Measurements from ENCODE around the gene RAB11FIP4. TPM values are rescaled to one million over a fixed set of nuclear protein-coding genes. Genes with fewer than 3 reads are reported as not detected.

RAB11FIP4 gene
- polyA plus RNA-seq, 5 donors, result 5.9 to 8.4 (median 7.1) TPM

DNA sequence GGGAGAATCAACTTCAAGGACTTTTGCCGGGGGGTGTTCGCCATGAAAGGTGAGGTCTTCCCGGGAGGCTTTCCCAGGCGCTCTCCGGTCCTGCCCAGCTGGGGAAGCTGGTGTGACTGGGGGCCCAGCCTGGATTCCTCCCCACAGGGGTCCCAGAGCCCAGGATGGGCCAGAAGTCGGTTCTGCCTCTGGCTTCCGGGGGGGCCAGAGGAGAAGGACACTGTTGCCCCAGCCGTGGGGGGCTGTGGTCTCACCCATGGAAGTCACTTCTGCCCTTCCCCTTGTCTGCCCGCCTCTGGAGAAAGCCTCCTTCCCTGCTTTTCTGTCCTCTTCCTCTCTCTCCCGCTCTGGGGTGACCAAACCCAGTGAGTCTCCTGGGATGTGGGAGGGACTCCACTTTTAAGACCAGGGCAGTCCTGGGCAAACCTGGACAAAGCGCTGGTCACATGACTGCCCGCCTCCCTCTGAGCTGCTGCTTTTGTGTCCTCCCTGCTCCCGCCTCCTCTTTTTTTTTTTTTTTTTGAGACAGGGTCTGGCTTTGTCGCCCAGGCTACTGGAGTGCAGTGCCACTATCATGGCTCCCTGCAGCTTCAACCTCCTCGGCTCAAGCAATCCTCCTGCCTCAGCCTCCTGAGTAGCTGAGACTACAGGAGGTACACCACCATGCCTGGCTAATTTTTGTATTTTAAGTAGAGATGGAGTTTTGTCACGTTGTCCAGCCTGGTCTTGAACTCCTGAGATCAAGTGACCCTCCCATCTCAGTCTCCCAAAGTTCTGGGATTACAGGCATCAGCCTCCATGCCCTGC lies 40.6 kb downstream of the RAB11FIP4 start:
- no peak for DNase-seq

GRCh38 chr17:31433091-31433790 lies 41.8 kb downstream of the RAB11FIP4 start:
- no peak for DNase-seq

- no peak for DNase-seq
Observed at GRCh38 chr17:31433811-31434726, 42.6 kb downstream of the RAB11FIP4 start.

GRCh38 chr17:31434727-31435050 lies 43.2 kb downstream of the RAB11FIP4 start:
- DNase-seq, result no peak

DNA sequence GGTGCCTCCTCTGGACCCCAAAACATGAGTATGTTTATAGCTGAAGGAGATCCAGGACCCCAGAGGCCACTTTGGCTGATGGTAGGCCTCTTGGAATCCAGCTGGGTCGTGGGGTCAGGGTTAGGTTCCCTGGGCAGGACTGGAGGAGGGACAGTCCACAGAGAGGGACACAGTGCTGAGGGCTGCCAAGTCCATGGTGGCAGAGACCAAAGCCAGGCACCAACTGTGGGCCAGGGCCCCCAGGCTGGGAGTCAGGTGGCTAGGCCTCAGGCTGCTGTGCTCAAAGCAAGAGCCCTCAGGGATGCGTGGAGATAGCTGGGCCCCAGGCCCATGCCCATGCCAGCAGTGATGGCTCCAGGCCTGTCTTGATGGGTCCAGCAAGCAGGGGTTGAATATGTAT lies 44.1 kb downstream of the RAB11FIP4 start:
- DNase-seq, result no peak

GRCh38 chr17:31437720-31438400 lies 46.4 kb downstream of the RAB11FIP4 start:
- no peak for DNase-seq

DNA sequence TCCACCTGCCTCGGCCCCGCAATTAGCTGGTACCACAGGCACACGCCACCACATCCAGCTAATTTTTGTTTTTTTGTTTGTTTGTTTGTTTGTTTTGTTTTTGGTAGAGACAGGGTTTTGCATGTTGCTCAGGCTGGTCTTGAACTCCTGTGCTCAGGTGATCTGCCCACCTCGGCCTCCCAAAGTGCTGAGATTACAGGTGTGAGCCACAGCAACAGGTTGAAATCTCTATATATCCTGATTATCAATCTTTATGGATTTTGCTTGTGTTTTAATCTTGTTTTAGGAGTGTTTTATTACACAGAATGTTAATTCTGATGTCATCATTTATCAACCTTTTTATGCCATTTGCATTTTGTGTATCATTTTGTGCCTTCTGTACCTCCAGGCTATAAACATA lies 48.2 kb downstream of the RAB11FIP4 start:
- no peak for DNase-seq

GRCh38 chr17:31442276-31442675 lies 50.8 kb downstream of the RAB11FIP4 start:
- no peak for DNase-seq

- peak in 1 of 2 donors; percentile 35 for DNase-seq
Observed at GRCh38 chr17:31442856-31443255, 51.4 kb downstream of the RAB11FIP4 start.

DNA sequence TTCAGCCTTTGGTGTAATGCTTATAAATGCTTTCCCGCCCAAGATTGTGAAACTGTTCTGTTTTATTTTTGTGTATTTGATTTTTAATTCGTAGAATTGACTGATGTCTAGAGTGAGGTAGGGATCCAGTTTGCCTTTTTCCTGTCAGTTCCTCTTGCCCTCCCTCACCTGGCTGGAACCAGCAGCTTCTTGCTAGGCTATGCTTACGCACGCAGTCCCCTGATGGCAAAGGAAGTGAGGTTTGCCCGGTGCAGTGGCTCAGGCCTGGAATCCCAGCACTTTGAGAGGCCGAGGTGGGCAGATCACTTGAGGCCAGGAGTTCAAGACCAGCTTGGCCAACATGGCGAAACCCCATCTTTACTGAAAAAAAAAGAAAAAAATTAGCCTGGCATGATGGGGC lies 51.9 kb downstream of the RAB11FIP4 start:
- DNase-seq, result no peak

DNA sequence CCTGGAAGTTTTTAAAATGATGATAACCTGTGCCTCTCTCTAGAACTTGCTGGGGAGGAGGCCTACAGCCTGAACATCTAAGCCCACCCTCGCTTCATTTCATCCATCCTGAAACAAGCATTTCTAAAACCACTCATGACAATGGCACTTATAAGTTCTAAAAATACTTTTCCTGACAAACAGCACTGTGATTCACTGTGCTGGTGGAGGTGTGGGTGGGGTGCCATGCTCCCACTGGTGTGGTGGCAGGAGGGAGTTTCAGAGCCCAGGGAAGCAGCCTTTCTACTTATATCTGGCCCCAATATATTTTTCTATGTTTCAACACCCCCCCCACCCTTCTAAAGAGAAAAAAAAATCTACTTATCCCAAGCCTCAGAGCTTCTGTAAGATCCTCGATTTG lies 52.6 kb downstream of the RAB11FIP4 start:
- no peak for DNase-seq

DNA sequence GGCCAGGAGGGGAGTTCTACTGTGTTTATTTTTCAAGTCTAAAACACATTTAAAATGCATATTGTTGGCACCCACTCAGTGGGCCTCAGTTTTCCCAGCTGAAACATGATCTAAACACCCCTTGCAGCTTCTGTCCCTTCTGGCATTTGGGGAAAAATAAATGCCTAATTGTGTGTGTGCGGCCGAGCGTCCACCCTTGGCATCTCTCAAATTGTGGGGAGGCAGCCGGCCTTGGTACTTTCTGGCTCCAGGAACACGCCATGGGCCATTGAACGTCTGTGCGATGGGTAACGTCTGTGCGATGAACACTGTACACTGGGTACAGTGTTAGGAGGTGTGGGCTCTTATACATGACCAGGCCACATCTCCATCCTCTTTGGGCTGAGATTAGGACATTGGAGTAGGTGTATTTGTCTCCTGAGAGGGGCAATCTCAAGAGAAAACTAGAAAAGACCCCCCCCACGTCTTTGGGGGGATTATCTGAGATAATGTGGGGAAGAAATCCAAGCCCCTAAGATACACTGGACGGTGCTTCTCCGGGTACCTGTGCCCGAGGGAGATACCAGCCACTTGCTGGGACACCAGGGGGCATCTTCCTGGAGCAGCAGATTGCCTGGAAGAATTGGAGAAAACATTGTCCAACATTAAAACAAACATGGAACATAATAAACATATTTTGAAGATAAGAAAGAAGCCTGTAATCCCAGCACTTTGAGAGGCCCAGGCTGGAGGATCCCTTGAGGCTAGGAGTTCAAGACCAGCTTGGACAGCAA lies 54.9 kb downstream of the RAB11FIP4 start:
- no peak for DNase-seq

- no peak for DNase-seq
Observed at GRCh38 chr17:31448467-31449077, 57.1 kb downstream of the RAB11FIP4 start.

DNA sequence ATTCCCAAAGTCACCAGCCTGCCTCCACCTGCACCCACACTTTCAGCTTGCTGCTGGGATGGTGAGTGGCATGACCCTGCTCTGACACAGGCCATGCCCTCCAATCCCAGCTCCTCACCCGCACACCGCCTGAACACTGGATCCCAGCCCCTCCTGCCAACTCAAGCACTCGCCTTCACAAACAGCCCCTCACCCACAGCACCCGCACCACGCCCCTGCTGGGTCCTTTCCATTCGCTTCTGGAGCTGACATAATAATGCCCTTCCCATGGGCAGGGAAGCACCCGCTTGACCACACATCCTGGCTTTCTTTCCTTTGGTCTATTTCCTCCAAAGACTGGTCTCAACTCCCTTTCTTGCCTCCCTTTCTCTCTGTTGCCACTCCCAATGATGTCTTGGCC lies 57.6 kb downstream of the RAB11FIP4 start:
- DNase-seq, result no peak

GRCh38 chr17:31449746-31450145 lies 58.3 kb downstream of the RAB11FIP4 start:
- no peak for DNase-seq

DNA sequence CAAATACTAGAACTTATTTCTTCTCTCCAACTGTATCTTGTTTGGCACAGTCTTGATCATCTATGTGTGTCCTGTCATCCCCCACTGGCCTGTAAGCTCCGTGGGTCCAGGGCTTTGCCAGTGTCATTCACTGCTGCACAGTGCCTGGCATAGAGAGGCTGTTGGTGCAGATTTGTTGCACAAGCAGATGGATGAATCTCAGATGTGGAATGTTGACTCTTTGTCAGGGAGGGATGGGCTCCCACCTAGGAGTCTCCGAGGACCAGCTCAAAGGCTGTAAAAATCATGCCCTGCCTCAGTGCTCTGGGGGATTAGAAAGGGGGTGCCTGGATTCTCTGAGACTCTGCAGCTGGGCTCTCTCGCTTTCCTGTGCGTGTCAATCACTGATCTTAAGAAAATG lies 60.6 kb downstream of the RAB11FIP4 start:
- no peak for DNase-seq

DNA sequence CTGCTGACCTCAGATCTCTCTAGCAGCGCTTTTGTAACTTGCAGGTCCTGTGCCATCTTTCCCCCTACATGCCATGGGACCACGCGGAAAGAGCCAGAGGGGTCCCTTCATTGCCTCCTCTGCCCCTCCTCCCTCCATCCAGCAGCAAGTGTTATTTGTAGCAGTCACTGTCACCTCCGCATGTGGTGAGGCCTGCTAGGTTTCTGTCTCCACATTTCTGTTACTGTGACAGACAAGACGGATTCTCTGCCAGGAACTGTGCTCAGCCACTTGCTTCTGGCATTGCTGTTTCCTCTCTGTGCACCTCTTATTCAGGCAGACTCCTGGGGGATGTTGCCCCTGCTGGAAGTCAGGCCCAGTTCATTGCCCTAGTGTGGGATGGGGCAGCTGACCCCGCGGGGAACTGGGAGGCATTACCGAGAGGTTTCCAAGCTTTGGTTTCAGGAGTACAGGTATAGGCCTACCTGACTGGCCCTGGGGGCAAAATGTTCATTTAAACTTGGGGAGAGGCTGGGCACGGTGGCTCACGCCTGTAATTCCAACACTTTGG lies 61.2 kb downstream of the RAB11FIP4 start:
- no peak for DNase-seq

- no peak for DNase-seq
Observed at GRCh38 chr17:31453896-31454295, 62.4 kb downstream of the RAB11FIP4 start.

DNA sequence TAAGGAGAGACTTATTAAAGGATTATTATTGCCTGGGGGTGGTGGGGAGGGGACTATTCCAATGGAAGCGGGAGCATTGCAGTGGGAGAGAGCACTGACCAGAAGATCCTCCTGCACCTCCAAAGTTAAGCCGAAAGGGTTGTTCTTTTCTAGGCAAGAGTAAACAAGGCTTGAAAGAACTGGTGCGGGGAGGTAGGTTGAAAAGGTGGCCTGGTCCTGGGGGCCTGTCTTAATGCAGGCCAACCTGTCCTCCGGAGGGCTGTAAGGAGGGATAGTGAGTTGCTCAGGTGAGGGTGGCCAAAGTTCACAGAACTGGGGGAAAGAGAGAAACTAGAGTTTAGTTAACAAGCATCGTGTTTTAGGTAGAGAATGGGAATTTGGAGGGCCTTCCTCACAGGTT lies 65.3 kb downstream of the RAB11FIP4 start:
- DNase-seq, result no peak

All from right lung (tissue), 5 donors.